Gastrocnemius medialis (tissue), 4 donors: ENCODE data around the gene FGD5.

Experiments used
- CTCF ChIP-seq, 5 experiments: fragments of 450-650 bp in 3 of 5; fragments of 200-600 bp in 2 of 5; sonication (generic) in 2 of 5; IDR thresholded peaks in 4 of 5; conservative IDR thresholded peaks in 1 of 5; 1 replicate in 4 of 5; 2 replicates in 1 of 5; pipeline ENCODE4 v1.5.1; 2016 to 2019; ENCODE audit warnings: antibody characterized with exemption in 5 of 5, mild to moderate bottlenecking in 3 of 5, moderate library complexity in 3 of 5
- POLR2A ChIP-seq, 2 donors: fragments of 450-650 bp; IDR thresholded peaks; one replicate each; pipeline ENCODE4 v1.6.1; 2017; ENCODE audit warnings: antibody characterized with exemption in 2 of 2, mild to moderate bottlenecking in 2 of 2, moderate library complexity in 2 of 2

- TF ChIP-seq CTCF (IDR thresholded peaks at IDR 0.05 in 4 of 5, conservative IDR thresholded peaks at IDR 0.05 in 1 of 5) (no peak), POLR2A (IDR thresholded peaks at IDR 0.05) (no peak)
These were observed 13.2 kb downstream of the FGD5 start for GRCh38 chr3:14831916-14832450.
